Adrenal gland (tissue), 5 donors: ENCODE data around the gene SRP68.

Source experiments
- CTCF ChIP-seq, 6 experiments: fragments of 450-650 bp in 4 of 6; fragments of 200-600 bp in 2 of 6; sonication (generic) in 1 of 6; IDR thresholded peaks; 1 replicate in 5 of 6; 2 replicates in 1 of 6; pipeline versions ENCODE4 v1.5.1 to v1.8.0; 2016 to 2021; ENCODE audit warnings: antibody characterized with exemption in 6 of 6, mild to moderate bottlenecking in 2 of 6, moderate library complexity in 1 of 6
- POLR2A ChIP-seq, 2 donors: fragments of 450-650 bp; IDR thresholded peaks; one replicate each; pipeline ENCODE4 v1.6.1; 2017; ENCODE audit warnings: antibody characterized with exemption in 2 of 2, mild to moderate bottlenecking in 2 of 2, moderate library complexity in 1 of 2
- donor health status: DM: no; HTN: no; CAD: no.

GRCh38 chr17:76007131-76007849 lies 65.0 kb downstream of the SRP68 start:
- no peak for TF ChIP-seq CTCF (IDR thresholded peaks at IDR 0.05)
- no peak for TF ChIP-seq POLR2A (IDR thresholded peaks at IDR 0.05)
